Coronary artery (tissue), 2 donors: ENCODE results near the gene PRR15L.

Experiments
- DNase-seq: peaks from one replicate; pipeline ENCODE4 v3.0.0-alpha.2; 2017; ENCODE audit warnings: low spot score
- H3K27ac ChIP-seq, 2 donors: fragments of 200-600 bp; sonication (generic); one replicate each; pipeline ENCODE4 v1.5.1; 2016 to 2019
- H3K4me3 ChIP-seq: fragments of 200-600 bp; sonication (generic); 2 replicates; pipeline ENCODE4 v1.5.1; 2016; ENCODE audit warnings: mild to moderate bottlenecking, moderate library complexity
- CTCF ChIP-seq: fragments of 200-600 bp; sonication (generic); IDR thresholded peaks from one replicate; pipeline ENCODE4 v1.5.1; 2019; ENCODE audit warnings: antibody characterized with exemption

The PRR15L gene

GRCh38 chr17:47987240-47987835, 29.7 kb upstream of the PRR15L start:
- no peak overlapping the region for H3K4me3 ChIP-seq
- DNase-seq = no peak
- TF ChIP-seq CTCF = no peak
- no peak overlapping the region for H3K27ac ChIP-seq

GRCh38 chr17:47986520-47986919, 28.8 kb upstream of the PRR15L start:
- Histone ChIP-seq H3K4me3 (no peak overlapping the region), H3K27ac (no peak overlapping the region)
- no peak for TF ChIP-seq CTCF
- no peak for DNase-seq

- Histone ChIP-seq H3K4me3 (no peak overlapping the region), H3K27ac (no peak overlapping the region)
- no peak for DNase-seq
- no peak for TF ChIP-seq CTCF
Observed at GRCh38 chr17:47983492-47984223, 26.0 kb upstream of the PRR15L start.

GRCh38 chr17:47982645-47983390, 25.1 kb upstream of the PRR15L start:
- TF ChIP-seq CTCF = no peak
- DNase-seq = no peak
- no peak overlapping the region for H3K4me3 ChIP-seq
- no peak overlapping the region for H3K27ac ChIP-seq

GRCh38 chr17:47982091-47982617, 24.5 kb upstream of the PRR15L start:
- TF ChIP-seq CTCF = no peak
- no peak for DNase-seq
- Histone ChIP-seq H3K4me3 (no peak overlapping the region), H3K27ac (no peak overlapping the region)

GRCh38 chr17:47981462-47981861, 23.8 kb upstream of the PRR15L start:
- H3K4me3 ChIP-seq = no peak overlapping the region
- TF ChIP-seq CTCF = no peak
- no peak for DNase-seq
- no peak overlapping the region for H3K27ac ChIP-seq
